ENCODE measurements around the gene DNAJC30. TPM values are rescaled to one million over a fixed set of nuclear protein-coding genes. Genes with fewer than 3 reads are reported as not detected.

The DNAJC30 gene
- total and polyA plus RNA-seq, 2 donors from 2014 or later: 15.0 to 28.6 TPM

DNA sequence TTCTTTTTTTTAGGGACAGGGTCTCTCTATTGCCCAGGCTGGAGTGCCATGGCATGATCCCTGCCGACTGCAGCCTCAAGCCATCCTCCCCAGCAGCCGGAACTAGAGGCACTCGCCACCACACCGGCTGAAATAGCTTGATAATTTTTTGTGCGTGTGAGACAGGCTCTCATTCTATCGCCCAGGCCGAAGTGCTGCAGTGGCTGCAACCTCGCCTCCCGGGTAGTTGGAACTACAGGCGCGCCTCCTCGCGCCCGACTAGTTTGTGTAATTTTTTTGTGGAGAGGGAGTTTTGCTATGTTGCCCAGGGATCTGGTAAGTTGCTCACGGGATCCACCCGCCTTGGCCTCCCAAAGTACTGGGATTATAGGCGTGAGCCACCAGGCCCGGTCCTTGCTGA, 2.1 kb upstream of the DNAJC30 start:
- Histone ChIP-seq H3K9me3 (ENCODE audit: control insufficient read depth in 2 of 3, insufficient read depth in 1 of 3, low read length in 3 of 3) (no peaks in the 10 kb centered on the region), H3K27me3 (ENCODE audit: control insufficient read depth, insufficient read depth, low read length) (no peaks in the 10 kb centered on the region), H3K4me3 (ENCODE audit: low read length in 3 of 3) (no peak overlapping the region), H3K27ac (ENCODE audit: low read depth in 2 of 2, low read length in 2 of 2) (no peak overlapping the region), H3K4me1 (ENCODE audit: control insufficient read depth in 2 of 3, insufficient read depth in 2 of 3, low read depth in 1 of 3, low read length in 3 of 3) (peaks cover 4 to 15% (median 13%) of the 10 kb centered on the region in 3 donors), H3K36me3 (ENCODE audit: control insufficient read depth in 2 of 3, insufficient read depth in 3 of 3, low read length in 3 of 3) (peaks cover 3 to 11% (median 3%) of the 10 kb centered on the region in 3 donors), H3K9ac (ENCODE audit: low read length in 3 of 3) (no peak overlapping the region)
- TF ChIP-seq, protein P1, sequence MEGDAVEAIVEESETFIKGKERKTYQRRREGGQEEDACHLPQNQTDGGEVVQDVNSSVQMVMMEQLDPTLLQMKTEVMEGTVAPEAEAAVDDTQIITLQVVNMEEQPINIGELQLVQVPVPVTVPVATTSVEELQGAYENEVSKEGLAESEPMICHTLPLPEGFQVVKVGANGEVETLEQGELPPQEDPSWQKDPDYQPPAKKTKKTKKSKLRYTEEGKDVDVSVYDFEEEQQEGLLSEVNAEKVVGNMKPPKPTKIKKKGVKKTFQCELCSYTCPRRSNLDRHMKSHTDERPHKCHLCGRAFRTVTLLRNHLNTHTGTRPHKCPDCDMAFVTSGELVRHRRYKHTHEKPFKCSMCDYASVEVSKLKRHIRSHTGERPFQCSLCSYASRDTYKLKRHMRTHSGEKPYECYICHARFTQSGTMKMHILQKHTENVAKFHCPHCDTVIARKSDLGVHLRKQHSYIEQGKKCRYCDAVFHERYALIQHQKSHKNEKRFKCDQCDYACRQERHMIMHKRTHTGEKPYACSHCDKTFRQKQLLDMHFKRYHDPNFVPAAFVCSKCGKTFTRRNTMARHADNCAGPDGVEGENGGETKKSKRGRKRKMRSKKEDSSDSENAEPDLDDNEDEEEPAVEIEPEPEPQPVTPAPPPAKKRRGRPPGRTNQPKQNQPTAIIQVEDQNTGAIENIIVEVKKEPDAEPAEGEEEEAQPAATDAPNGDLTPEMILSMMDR (IDR thresholded peaks at IDR 0.05; ENCODE audit: borderline replicate concordance, extremely low read depth, insufficient read depth): no peak
- FAIRE-seq: no peak
- intact Hi-C loops (cut with DNase I): no loop called here
- peak in 1 of 5 donors; percentile 53 for DNase-seq

DNA sequence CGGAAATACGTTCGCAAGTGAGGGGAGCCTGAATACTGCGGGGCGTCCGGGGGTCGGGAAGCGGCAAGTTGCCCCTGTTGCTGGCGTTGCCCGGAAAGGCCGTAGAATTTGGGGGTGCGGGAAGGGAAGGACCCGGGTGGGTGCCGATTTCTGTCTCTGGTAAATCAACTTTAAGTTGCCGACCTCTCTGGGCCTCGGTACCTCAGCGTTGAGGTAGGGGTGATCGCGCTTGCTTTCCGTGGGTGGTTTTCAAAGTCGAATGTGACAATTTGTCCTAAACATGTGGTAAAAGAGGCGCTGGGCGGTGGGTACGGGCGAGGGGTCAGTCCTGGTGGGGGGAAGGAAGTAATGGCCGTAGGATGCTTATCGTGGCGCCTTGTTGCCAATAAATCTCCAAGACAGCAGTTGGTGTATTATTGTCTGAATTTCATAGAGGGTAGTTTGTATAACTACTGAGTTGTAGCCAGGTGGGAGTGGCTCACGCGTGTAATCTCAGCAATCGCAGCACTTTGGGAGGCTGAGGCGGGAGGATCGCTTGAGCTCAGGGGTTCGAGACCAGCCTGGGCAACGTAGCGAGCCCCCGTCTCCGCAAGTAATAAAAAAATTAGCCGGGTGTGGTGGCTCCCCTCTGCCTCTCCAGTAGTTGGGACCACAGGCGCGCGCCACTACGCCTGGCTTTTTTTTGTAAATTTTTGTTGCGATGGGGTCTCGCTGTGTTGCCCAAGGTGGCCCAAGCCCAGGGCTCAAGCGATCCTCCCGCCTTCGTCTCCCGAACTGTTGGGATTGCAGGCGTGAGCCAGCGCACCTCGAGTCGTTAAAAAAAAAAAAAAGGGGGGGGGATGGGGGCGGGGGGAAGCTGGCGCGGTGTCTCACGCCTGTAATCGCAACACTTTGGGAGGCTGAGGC, 788 bp upstream of the DNAJC30 start:
- peak overlapping the region; percentile 44 to 96 (median 77) for H3K9ac ChIP-seq (ENCODE audit: low read length in 3 of 3)
- no peaks in the 10 kb centered on the region for H3K27me3 ChIP-seq (ENCODE audit: control insufficient read depth, insufficient read depth, low read length)
- intact Hi-C loops (cut with DNase I): no loop called here
- peaks cover 2 to 11% (median 3%) of the 10 kb centered on the region in 3 donors for H3K36me3 ChIP-seq (ENCODE audit: control insufficient read depth in 2 of 3, insufficient read depth in 3 of 3, low read length in 3 of 3)
- TF ChIP-seq, protein P1 (IDR thresholded peaks at IDR 0.05; ENCODE audit: borderline replicate concordance, extremely low read depth, insufficient read depth): no peak
- FAIRE-seq (no peak), DNase-seq (peak in 2 of 5 donors; percentile 50 to 74)
- H3K4me1 ChIP-seq (ENCODE audit: control insufficient read depth in 2 of 3, insufficient read depth in 2 of 3, low read depth in 1 of 3, low read length in 3 of 3): peaks cover 4 to 15% (median 13%) of the 10 kb centered on the region in 3 donors
- peak overlapping the region; percentile 77 to 98 (median 81) for H3K4me3 ChIP-seq (ENCODE audit: low read length in 3 of 3)
- no peak overlapping the region for H3K27ac ChIP-seq (ENCODE audit: low read depth in 2 of 2, low read length in 2 of 2)
- H3K9me3 ChIP-seq (ENCODE audit: control insufficient read depth in 2 of 3, insufficient read depth in 1 of 3, low read length in 3 of 3): no peaks in the 10 kb centered on the region

DNA sequence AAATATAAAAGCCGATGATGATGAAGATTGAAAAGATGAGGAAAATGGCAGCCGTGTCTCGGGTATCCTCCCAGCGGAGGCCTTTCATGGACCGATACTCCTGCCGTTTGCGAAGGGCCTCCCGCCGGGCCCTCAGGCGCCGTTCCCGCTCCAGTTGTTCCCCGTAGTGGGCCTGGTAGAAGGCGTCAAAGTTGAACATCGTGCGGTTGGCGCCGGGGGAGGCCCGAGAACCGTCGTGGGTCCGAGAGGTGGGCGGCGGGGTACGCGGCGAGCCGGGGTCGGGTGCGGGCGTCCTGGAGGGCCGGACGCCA, 553 bp downstream of the DNAJC30 start:
- H3K4me1 ChIP-seq (ENCODE audit: control insufficient read depth in 2 of 3, insufficient read depth in 2 of 3, low read depth in 1 of 3, low read length in 3 of 3): peaks cover 4 to 15% (median 13%) of the 10 kb centered on the region in 3 donors
- FAIRE-seq: no peak
- intact Hi-C loops (cut with DNase I): no loop called here

More for the DNA sequence above, 553 bp downstream of the DNAJC30 start:
- H3K27me3 ChIP-seq (ENCODE audit: control insufficient read depth, insufficient read depth, low read length): no peaks in the 10 kb centered on the region
- H3K9me3 ChIP-seq (ENCODE audit: control insufficient read depth in 2 of 3, insufficient read depth in 1 of 3, low read length in 3 of 3): no peaks in the 10 kb centered on the region
- H3K4me3 ChIP-seq (ENCODE audit: low read length in 3 of 3): peak overlapping the region; percentile 89 to 98 (median 96)
- DNase-seq: peak in 1 of 5 donors; percentile 77
- peaks cover 2 to 6% (median 4%) of the 10 kb centered on the region in 3 donors for H3K36me3 ChIP-seq (ENCODE audit: control insufficient read depth in 2 of 3, insufficient read depth in 3 of 3, low read length in 3 of 3)
- H3K27ac ChIP-seq (ENCODE audit: low read depth in 2 of 2, low read length in 2 of 2): peak overlapping the region; percentile 63 to 89
- H3K9ac ChIP-seq (ENCODE audit: low read length in 3 of 3): peak overlapping the region; percentile 85 to 95 (median 91)
- TF ChIP-seq, protein P1 (IDR thresholded peaks at IDR 0.05; ENCODE audit: borderline replicate concordance, extremely low read depth, insufficient read depth): no peak

Data from kidney (tissue), 14 donors.